Activated T-cell treated with anti-CD3 and anti-CD28 coated beads for 1 hour (primary cell): ENCODE results near the gene SLC7A4.
"Not testable (repeated sequence)": the region's sequence is repeated elsewhere in the genome, so short reads cannot be mapped to it uniquely, and the experiment has no call there.

Source experiments
- DNase-seq: peaks from one replicate; pipeline ENCODE4 v3.0.0-alpha.2; 2020; ENCODE audit warnings: low read depth

SLC7A4 gene, protein sequence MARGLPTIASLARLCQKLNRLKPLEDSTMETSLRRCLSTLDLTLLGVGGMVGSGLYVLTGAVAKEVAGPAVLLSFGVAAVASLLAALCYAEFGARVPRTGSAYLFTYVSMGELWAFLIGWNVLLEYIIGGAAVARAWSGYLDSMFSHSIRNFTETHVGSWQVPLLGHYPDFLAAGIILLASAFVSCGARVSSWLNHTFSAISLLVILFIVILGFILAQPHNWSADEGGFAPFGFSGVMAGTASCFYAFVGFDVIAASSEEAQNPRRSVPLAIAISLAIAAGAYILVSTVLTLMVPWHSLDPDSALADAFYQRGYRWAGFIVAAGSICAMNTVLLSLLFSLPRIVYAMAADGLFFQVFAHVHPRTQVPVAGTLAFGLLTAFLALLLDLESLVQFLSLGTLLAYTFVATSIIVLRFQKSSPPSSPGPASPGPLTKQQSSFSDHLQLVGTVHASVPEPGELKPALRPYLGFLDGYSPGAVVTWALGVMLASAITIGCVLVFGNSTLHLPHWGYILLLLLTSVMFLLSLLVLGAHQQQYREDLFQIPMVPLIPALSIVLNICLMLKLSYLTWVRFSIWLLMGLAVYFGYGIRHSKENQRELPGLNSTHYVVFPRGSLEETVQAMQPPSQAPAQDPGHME

GRCh38 chr22:21032037-21032867 is at the start of gene SLC7A4:
Gene SLC7A4, minus strand, starts transcription at chr22:21032561. Its CDS starts 749 bp downstream, at chr22:21031812.
- DNase-seq = no peak

DNA sequence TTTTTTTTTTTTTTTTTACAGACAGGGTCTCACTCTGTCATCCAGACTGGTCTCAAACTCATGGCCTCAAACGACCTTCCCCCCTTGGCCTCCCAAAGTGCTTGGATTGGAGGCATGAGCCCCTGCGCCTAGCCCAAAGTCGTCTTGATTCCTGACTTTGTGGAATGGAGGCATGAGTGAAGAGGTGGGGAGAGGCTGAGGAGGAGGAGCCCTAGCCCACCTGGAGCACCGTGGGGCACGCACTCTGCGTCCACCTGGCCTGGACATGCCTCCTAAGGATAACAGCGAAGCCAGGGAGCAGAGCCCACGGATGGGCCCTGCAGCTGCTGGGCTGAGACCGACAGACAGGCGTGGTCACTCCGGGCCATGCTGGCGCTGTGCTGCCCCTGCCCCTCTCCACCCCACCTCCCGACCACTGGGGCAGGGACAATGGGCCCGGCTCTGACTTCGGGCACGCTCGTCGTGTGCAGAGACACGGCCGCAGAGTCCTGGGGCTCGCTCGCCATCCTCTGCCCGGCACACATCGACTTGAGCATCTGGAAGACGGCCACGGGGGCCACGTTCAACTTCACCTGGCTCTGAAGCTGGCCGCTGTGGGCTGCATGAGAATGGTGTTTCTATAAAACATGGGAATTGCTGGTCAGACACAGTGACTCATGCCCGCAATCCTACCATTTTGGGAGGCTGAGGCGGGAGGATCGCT is 48.2 kb upstream of the SLC7A4 start:
- DNase-seq = no peak

- no peak for DNase-seq
These were observed 47.1 kb upstream of the SLC7A4 start for GRCh38 chr22:21079493-21079892.

DNA sequence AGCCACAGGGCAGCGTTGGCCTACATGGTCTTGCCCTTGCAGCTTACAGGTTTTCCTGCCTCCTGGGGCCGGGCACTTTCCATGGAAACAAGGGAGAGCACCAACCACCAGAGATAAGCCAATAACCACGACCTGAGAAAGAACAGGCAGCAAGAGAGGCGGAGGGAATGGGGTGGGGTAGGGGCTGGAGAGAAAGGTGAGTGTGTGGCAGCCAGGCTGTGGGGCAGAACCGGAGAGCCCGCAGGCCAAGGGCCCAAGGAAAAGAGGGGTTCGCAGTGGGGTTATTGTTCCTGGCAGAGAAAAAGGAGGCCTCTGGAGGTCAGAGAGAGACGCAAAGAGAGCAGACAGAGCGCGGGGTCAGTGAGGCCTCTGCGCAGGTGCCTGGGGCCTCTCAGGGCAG is 46.6 kb upstream of the SLC7A4 start:
- DNase-seq = no peak

DNA sequence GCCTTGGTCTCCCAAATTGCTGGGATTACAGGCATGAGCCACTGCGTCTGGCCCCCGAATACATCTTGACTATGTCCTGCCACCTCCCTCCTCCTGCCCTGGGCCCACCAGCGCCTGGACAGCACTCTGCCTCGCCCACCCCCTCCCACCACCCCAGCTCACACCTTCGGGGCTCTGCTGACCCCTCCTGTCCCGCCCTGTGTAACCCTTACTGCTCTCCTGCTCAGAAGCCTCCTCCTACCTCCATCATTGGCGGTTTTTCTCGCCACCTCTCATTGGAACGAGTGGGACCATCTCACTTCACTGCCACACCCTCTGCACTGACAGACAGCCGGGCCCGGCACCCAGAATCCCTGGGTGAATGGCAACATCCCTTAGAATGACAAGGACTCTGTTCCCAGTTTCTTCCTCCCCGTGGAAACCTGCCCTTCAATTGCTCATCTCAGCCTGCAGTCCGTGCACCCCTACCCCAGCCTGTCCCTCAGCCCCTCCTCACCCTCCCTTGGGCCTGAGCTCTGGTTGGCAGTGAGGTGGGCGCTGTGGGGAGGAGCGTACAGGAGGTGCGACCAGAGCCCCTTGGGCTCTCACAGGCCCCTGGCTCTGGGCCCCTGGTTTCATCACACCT is 45.6 kb upstream of the SLC7A4 start:
- DNase-seq = no peak

GRCh38 chr22:21076912-21077625 is 44.7 kb upstream of the SLC7A4 start:
- DNase-seq = no peak

DNA sequence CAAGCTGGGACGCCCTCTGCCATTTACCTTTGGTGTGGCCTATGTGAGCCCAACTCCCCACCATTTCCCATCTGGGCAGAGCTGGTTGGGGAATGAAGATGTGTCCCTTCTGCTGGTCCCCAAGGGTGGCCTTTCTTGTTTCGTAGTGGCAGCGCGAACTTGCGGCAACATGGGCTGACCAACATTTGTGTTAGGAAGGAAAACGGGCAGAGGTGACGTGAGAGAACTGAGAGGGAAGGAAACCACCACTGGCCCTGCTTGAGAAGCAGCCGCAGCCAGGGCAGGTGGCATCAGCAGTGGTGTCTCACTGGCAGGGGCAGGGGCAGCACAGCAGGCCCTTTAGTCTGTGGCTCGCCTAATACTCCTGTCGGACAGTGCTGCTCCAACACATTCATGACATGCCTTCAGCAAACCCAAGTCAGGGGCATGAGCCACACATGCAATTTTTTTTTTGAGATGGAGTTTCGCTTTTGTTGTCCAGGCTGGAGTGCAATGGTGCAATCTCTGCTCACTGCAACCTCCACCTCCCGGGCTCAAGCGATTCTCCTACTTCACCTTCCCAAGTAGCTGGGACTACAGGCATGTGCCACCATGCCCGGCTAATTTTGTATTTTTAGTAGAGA is 43.3 kb upstream of the SLC7A4 start:
- no peak for DNase-seq

GRCh38 chr22:21074102-21074715 is 41.8 kb upstream of the SLC7A4 start:
- DNase-seq = no peak

- DNase-seq = no peak
These were observed 41.1 kb upstream of the SLC7A4 start for GRCh38 chr22:21073482-21073881.

DNA sequence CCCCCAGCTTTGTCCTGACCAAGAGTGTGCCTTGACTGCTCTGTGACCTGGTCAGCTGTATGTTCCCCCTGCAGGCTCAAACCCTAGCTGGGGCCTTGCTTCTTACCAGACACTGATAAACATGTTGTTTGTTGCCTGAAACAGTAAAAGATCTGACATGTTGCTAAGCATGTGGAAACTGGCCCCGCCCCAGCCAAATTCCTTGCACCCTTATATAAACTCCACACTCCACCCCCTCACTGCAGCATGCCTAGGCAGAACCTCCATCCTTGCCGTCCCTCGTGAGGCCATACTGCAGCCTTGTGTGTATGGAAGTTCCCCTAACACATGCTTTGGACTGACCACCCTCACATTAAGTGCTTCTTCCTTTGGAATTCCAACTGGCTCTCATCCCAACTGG is 40.7 kb upstream of the SLC7A4 start:
- no peak for DNase-seq

DNA sequence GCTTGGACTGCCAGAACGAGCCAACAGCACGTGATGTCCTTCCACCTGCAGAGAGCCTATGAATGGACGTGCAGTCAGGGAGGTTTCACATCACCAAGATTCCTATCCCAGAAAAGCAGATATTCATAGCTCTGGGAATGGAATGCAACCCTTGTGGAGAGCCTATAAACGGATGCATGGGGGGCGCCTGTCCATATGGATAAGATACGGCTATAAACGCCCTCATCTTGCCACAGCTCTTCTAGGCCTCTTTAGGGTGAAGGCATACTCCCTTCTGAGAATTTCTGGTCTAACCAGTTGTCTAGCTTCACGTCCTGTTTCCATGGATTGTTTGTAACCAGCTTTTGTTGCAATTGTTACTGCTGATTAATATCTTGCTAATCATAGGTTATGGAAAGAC is 39.4 kb upstream of the SLC7A4 start:
- not testable (repeated sequence) for DNase-seq

GRCh38 chr22:21070690-21071615 is 38.6 kb upstream of the SLC7A4 start:
- DNase-seq = no peak

- no peak for DNase-seq
These were observed 37.0 kb upstream of the SLC7A4 start for GRCh38 chr22:21069375-21069774.

DNA sequence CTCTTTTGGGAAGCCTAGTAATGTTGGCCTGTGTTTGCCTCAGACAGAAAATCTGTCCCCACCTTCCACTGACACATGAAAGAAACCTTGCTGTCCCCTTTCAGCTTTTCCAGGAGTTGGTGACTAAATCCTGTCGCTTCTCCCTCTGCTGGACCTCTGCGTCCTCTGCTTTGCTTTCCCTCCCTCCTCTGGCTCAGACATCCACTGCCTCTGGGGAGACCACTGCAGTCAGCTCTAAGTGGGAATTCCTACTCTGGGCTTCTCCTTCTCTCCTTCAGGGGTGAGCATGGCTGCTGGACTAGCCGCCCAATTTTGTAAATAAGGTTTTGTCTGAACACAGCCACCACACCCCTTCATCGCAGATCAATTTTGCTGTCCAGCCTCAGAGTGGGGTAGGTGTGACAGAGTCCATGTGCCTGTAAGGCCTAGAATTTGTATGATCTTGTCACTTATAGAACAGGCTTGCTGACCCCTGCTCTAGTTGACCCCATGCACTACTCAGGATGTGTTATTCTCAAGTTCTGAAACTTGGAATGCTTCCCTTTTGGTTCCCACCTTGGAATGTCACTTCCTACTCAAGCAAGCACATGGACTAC is 36.4 kb upstream of the SLC7A4 start:
- no peak for DNase-seq

DNA sequence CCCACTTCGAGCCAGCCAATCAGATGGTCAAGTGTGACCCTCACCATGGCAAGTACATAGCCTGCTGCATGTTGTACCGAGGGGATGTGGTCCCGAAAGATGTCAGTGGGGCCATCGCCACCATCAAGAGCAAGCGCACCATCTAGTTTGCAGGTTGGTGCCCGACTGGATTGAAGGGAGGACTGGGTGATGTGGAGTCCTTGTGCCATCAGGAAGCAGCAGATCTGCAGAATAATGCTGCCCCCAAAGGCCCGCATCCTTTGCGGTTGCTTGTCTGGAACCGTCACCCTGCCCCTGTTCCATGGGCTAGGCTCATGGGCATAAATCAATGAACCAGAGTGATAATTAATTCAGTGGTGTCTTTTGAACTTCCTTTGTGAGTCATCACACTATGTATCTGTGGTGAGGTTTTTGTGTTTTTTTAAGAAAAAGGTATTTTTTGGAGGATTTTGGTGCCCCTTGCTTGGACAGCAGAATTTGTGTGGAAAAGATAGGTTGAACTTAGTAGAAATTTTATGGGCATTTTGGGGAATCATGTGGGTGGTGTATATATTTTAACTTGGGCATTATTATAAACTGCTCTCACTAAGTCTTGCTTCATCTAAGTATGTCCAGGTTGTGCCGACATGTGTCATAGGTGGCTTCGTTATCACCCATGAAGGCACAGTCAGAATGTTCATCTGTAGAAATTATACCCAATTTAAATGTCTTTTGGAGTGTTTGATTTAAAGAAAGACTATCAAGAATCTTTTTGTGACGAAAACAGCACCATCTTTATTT is 35.7 kb upstream of the SLC7A4 start:
- DNase-seq = no peak

DNA sequence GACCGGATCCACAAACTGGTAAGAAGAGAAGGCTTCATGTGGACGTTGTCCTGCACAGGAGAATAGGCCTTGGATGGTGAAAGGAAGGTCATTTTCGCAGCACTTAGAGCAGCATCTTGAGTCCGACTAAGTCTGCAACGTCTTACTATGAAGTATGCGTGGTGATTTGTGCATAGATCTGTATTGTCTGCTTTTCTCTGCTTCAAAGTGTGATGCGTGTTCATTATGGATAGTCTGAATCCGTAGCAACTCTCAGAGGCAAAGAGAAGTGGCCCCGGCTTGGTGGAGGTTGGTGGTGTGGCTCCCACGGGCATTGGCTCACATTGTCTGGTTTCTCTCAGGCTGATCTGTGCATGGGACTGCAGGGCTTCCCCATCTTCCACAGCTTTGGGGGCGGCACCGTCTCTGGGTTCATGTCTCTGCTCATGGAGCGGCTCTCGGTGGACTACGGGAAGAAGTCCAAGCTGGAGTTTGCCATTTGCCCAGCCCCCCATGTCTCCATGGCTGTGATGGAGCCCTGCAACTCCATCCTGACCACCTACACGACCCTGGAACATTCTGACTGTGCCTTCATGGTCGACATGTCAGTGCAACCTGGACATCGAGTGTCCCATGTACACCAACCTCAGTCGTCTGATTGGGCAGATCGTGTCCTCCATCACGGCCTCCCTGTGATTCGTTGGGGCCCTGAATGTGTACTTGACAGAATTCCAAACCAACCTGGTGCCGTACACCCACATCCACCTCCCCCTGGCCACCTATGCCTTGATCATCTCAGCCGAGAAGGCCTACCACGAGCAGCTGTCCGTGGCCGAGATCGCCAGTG is 34.9 kb upstream of the SLC7A4 start:
- no peak for DNase-seq
